ENCODE results near the gene FGF6. TPM values are rescaled to one million over a fixed set of nuclear protein-coding genes. Genes with fewer than 3 reads are reported as not detected.

FGF6 gene, protein sequence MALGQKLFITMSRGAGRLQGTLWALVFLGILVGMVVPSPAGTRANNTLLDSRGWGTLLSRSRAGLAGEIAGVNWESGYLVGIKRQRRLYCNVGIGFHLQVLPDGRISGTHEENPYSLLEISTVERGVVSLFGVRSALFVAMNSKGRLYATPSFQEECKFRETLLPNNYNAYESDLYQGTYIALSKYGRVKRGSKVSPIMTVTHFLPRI
- not detected in 2 replicates for total RNA-seq

DNA sequence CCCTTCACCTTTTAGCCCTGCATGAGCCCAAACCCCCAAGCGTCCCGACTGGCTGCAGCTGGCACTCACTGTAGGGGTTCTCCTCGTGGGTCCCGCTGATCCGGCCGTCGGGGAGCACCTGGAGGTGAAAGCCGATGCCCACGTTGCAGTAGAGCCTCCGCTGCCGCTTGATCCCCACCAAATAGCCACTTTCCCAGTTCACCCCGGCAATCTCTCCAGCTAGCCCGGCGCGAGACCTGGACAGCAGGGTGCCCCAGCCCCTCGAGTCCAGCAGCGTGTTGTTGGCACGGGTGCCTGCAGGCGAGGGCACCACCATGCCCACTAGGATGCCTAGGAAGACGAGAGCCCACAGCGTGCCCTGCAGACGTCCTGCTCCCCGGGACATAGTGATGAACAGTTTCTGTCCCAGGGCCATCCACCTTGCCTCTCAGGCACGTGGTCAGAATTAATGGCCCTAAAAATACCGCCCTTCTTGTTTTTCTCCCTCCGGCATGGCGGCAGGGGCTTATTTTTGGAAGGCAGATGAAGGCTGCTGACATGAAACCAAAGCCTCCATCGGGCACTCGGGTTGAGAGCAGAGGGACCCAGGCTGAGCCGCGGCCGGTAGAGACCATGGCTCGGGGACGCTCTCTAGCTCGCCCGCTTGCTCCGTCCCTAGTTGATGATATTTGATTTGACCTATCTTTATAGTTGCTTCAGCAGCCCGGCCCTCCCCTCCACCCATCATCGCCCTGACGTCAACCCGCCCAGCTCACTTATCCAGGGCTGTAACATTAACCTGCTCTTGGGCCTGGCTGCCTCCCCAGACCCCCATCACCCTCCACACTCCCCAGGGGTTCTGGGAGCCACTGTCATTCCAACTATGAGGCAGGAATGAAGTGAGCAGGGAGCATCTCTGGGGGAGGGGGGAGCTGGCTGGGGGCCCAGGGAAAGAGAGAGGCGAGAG lies at the start of gene FGF6:
Gene FGF6 (minus strand): TSS at position 660 of the 946 bp plus-strand sequence. CDS start 245 bp downstream, at position 415.

Other genes with a start within 250 kb of the FGF6 start
- 39.4 and 56.4 TPM in 2 replicates for gene CCND2, start 172.1 kb downstream of the FGF6 start, total RNA-seq
- 5.4 and 10.5 TPM in 2 replicates for gene TIGAR, start 124.6 kb downstream of the FGF6 start, total RNA-seq
- gene FGF23, start 66.1 kb downstream of the FGF6 start, total RNA-seq: not detected in 2 replicates
- 2.2 and 6.5 TPM in 2 replicates for gene RAD51AP1, start 93.1 kb upstream of the FGF6 start, total RNA-seq
- gene DYRK4, start 116.4 kb upstream of the FGF6 start, total RNA-seq: 38.8 and 58.3 TPM in 2 replicates
- 0.16 and 0.18 TPM in 2 replicates for gene AKAP3, start 203.2 kb upstream of the FGF6 start, total RNA-seq
- 25.6 and 40.7 TPM in 2 replicates for gene NDUFA9, start 203.3 kb upstream of the FGF6 start, total RNA-seq

All from cardiac atrium fibroblast (primary cell).